ENCODE measurements around the gene PHF19. TPM values are rescaled to one million over a fixed set of nuclear protein-coding genes. Genes with fewer than 3 reads are reported as not detected.

Gene PHF19
- total and polyA plus RNA-seq, 2 experiments from 2014 or later: 17.1 to 28.2 TPM

- in situ Hi-C loops (cut with MboI): no loop called here
- no peaks in the 10 kb centered on the region for H3K9me2 ChIP-seq (ENCODE audit: insufficient read depth)
- H3F3A ChIP-seq (ENCODE audit: insufficient read depth): peaks cover 27% of the 10 kb centered on the region
- no peaks in the 10 kb centered on the region for H3K9me3 ChIP-seq (ENCODE audit: low read depth)
- no peak overlapping the region for H3K4me3 ChIP-seq
- no peak overlapping the region for H2AFZ ChIP-seq
- no peak overlapping the region for H3K27ac ChIP-seq
- no peak for DNase-seq
- no peaks in the 10 kb centered on the region for H4K20me1 ChIP-seq (ENCODE audit: insufficient read depth)
- H3K79me2 ChIP-seq (ENCODE audit: insufficient read depth): no peaks in the 10 kb centered on the region
- TF ChIP-seq EZH2 (IDR thresholded peaks at IDR 0.05; ENCODE audit: insufficient read depth, poor library complexity, severe bottlenecking): no peak
- no peak for TF ChIP-seq EZH2phosphoT487 (IDR thresholded peaks at IDR 0.05; ENCODE audit: insufficient read depth, low read depth)
- H3K4me1 ChIP-seq (ENCODE audit: insufficient read depth): peaks cover 9% of the 10 kb centered on the region
- no peak overlapping the region for H3K9ac ChIP-seq
- H3K27me3 ChIP-seq (replicated peaks; ENCODE audit: insufficient read depth): 0 out of 2 replicates have a peak, but pooled peaks cover 3% of the 10 kb centered on the region
- H3K4me2 ChIP-seq (ENCODE audit: unreplicated experiment): no peak overlapping the region
- WGBS, 2 experiments (ENCODE audit: low coverage in 1 of 2, low lambda C conversion rate in 2 of 2, missing lambda C conversion rate in 2 of 2): 94 to 95% methylated on average over 1 of the region's 1 CpG
- H3K36me3 ChIP-seq (ENCODE audit: low read depth): no peaks in the 10 kb centered on the region
Observed at GRCh38 chr9:120889606-120890271, 12.8 kb upstream of the PHF19 start.

DNA sequence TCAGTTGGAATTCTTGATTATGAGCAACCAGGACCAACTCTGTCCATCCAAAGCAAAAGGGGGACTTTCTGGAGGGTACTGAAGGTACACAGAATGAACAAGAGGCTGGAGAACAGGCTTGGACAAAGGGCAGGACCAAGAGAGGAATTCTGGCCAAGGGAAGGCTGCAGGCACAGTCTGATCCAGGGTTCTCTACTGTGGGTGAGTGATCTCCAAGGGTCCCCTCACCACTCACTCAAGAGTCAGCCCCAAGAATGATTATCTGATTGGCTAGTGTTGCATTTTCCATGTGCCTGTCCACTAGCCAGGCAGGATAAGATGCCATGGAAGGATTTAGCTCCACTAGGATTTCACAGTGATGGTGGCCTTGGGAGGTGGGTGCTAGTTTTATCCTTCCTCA, 11.6 kb upstream of the PHF19 start:
- no peaks in the 10 kb centered on the region for H4K20me1 ChIP-seq (ENCODE audit: insufficient read depth)
- peaks cover 22% of the 10 kb centered on the region for H3F3A ChIP-seq (ENCODE audit: insufficient read depth)
- H3K4me1 ChIP-seq (ENCODE audit: insufficient read depth): peaks cover 9% of the 10 kb centered on the region
- DNase-seq: no peak
- H3K36me3 ChIP-seq (ENCODE audit: low read depth): no peaks in the 10 kb centered on the region
- in situ Hi-C loops (cut with MboI): no loop called here
- no peak overlapping the region for H3K4me2 ChIP-seq (ENCODE audit: unreplicated experiment)
- no peak for TF ChIP-seq EZH2 (IDR thresholded peaks at IDR 0.05; ENCODE audit: insufficient read depth, poor library complexity, severe bottlenecking)
- no peak for TF ChIP-seq EZH2phosphoT487 (IDR thresholded peaks at IDR 0.05; ENCODE audit: insufficient read depth, low read depth)
- H3K27me3 ChIP-seq (replicated peaks; ENCODE audit: insufficient read depth): 0 out of 2 replicates have a peak, but pooled peaks cover 3% of the 10 kb centered on the region
- no peaks in the 10 kb centered on the region for H3K79me2 ChIP-seq (ENCODE audit: insufficient read depth)
- H3K9me3 ChIP-seq (ENCODE audit: low read depth): no peaks in the 10 kb centered on the region
- H2AFZ ChIP-seq: no peak overlapping the region
- no peak overlapping the region for H3K9ac ChIP-seq
- H3K4me3 ChIP-seq: no peak overlapping the region
- H3K27ac ChIP-seq: no peak overlapping the region
- H3K9me2 ChIP-seq (ENCODE audit: insufficient read depth): no peaks in the 10 kb centered on the region

DNA sequence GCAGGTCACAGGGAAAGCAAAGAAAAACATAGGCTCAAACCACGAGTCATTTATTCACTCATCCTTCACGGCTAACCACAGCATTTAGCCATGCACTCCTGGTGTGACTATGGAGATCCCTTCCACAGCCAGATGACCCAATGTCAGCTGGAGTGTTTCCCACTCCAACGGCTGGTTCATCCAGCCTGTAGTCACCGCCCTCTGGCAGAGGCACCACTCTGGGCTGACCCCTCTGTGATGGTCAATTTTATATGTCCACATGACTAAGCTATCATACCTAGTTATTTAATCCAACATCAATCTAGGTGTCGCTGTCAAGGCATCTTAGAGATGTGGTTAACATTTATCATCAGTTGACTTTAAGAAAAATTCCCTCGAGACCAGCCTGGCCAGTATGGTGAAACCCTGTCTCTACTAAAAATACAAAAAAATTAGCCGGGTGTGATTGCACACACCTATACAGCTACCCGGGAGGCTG, 9.5 kb upstream of the PHF19 start:
- Histone ChIP-seq H3K9me2 (ENCODE audit: insufficient read depth) (no peaks in the 10 kb centered on the region), H3K27me3 (replicated peaks; ENCODE audit: insufficient read depth) (0 out of 2 replicates have a peak, but pooled peaks cover 2% of the 10 kb centered on the region), H4K20me1 (ENCODE audit: insufficient read depth) (no peaks in the 10 kb centered on the region), H3K79me2 (ENCODE audit: insufficient read depth) (no peaks in the 10 kb centered on the region), H3K4me3 (no peak overlapping the region), H3K4me1 (ENCODE audit: insufficient read depth) (peaks cover 9% of the 10 kb centered on the region), H3K9ac (no peak overlapping the region), H3F3A (ENCODE audit: insufficient read depth) (peaks cover 13% of the 10 kb centered on the region), H3K36me3 (ENCODE audit: low read depth) (no peaks in the 10 kb centered on the region), H2AFZ (no peak overlapping the region), H3K9me3 (ENCODE audit: low read depth) (no peaks in the 10 kb centered on the region), H3K4me2 (ENCODE audit: unreplicated experiment) (no peak overlapping the region), H3K27ac (no peak overlapping the region)
- WGBS, 2 experiments (ENCODE audit: low coverage in 1 of 2, low lambda C conversion rate in 2 of 2, missing lambda C conversion rate in 2 of 2): 35 to 36% methylated on average over 8 of the region's 8 CpGs
- TF ChIP-seq EZH2phosphoT487 (IDR thresholded peaks at IDR 0.05; ENCODE audit: insufficient read depth, low read depth): no peak
- no peak for TF ChIP-seq EZH2 (IDR thresholded peaks at IDR 0.05; ENCODE audit: insufficient read depth, poor library complexity, severe bottlenecking)
- in situ Hi-C loops (cut with MboI): no loop called here
- DNase-seq: peak; percentile 87

DNA sequence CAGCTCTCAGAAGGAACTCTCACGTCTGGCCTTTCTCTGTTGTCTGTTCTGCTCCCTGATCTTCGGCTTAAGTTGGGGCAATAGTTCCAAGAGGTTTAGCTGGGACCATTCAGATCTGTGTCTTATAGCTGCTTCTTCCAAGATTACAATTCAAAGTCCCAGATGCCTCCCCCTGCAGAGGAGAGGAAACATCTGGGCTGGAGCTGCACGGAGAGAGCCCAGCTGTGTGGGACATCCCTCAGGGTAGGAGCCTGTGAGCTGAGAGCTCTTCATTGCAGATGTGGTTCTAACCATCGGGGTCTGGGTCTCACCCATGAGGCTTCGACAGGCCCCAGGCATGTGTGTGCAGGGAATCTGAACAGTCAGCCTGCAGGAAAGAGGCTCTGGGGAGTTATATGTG, 9.0 kb upstream of the PHF19 start:
- Histone ChIP-seq H3K9ac (no peak overlapping the region), H3K36me3 (ENCODE audit: low read depth) (no peaks in the 10 kb centered on the region), H2AFZ (no peak overlapping the region), H3K4me3 (no peak overlapping the region), H4K20me1 (ENCODE audit: insufficient read depth) (no peaks in the 10 kb centered on the region), H3K27ac (no peak overlapping the region), H3K4me1 (ENCODE audit: insufficient read depth) (peaks cover 9% of the 10 kb centered on the region), H3K79me2 (ENCODE audit: insufficient read depth) (no peaks in the 10 kb centered on the region), H3K9me2 (ENCODE audit: insufficient read depth) (no peaks in the 10 kb centered on the region), H3K9me3 (ENCODE audit: low read depth) (no peaks in the 10 kb centered on the region), H3F3A (ENCODE audit: insufficient read depth) (peaks cover 13% of the 10 kb centered on the region), H3K27me3 (replicated peaks; ENCODE audit: insufficient read depth) (no peaks in the 10 kb centered on the region), H3K4me2 (ENCODE audit: unreplicated experiment) (no peak overlapping the region)
- no peak for DNase-seq
- 19 to 21% methylated on average over 5 of the region's 5 CpGs for WGBS, 2 experiments (ENCODE audit: low coverage in 1 of 2, low lambda C conversion rate in 2 of 2, missing lambda C conversion rate in 2 of 2)
- TF ChIP-seq EZH2 (IDR thresholded peaks at IDR 0.05; ENCODE audit: insufficient read depth, poor library complexity, severe bottlenecking): no peak
- no peak for TF ChIP-seq EZH2phosphoT487 (IDR thresholded peaks at IDR 0.05; ENCODE audit: insufficient read depth, low read depth)
- in situ Hi-C loops (cut with MboI): no loop called here

Data from GM23248 (cell line).